ENCODE measurements around the gene EPS8L2.

The EPS8L2 gene

GRCh38 chr11:765802-766091 is 59.7 kb downstream of the EPS8L2 start:
- ChIA-PET POLR2A (no interaction called here), CTCF (interaction anchor here (0.7 to 2.7 kb wide), 9 partner anchors 8 to 247 kb away, joined by 3 to 11 read pairs (median 3); partner anchors contain the start of gene GATD1)

GRCh38 chr11:766106-766935 is 60.3 kb downstream of the EPS8L2 start:
- ChIA-PET CTCF (interaction anchor here (0.7 to 2.7 kb wide), 10 partner anchors 8 to 247 kb away, joined by 3 to 11 read pairs (median 4); partner anchors contain the start of gene GATD1), POLR2A (no interaction called here)
- TF ChIP-seq CTCF (IDR thresholded peaks at IDR 0.05; ENCODE audit: control extremely low read depth, extremely low read depth, low read depth, missing control alignments) = no peak
- no peak for DNase-seq (ENCODE audit: extremely low spot score)

More at GRCh38 chr11:765802-766091, 59.7 kb downstream of the EPS8L2 start:
- no peak for TF ChIP-seq CTCF (IDR thresholded peaks at IDR 0.05; ENCODE audit: control extremely low read depth, extremely low read depth, low read depth, missing control alignments)
- no peak for DNase-seq (ENCODE audit: extremely low spot score)

GRCh38 chr11:766936-767210 is 60.8 kb downstream of the EPS8L2 start:
- POLR2A ChIA-PET = no interaction called here
- no peak for DNase-seq (ENCODE audit: extremely low spot score)
- CTCF ChIA-PET = interaction anchor here (1.6 to 2.7 kb wide), 3 partner anchors 9 to 39 kb away, joined by 4 to 11 read pairs (median 7); partner anchors contain the start of gene GATD1
- no peak for TF ChIP-seq CTCF (IDR thresholded peaks at IDR 0.05; ENCODE audit: control extremely low read depth, extremely low read depth, low read depth, missing control alignments)

- POLR2A ChIA-PET = no interaction called here
- TF ChIP-seq CTCF (IDR thresholded peaks at IDR 0.05; ENCODE audit: control extremely low read depth, extremely low read depth, low read depth, missing control alignments) = no peak
- DNase-seq (ENCODE audit: extremely low spot score) = no peak
- CTCF ChIA-PET = interaction anchor here (1.6 to 2.7 kb wide), 2 partner anchors 9 to 39 kb away, joined by 4 to 7 read pairs; no protein-coding TSS in a partner anchor
Measured at GRCh38 chr11:767238-767637, 61.2 kb downstream of the EPS8L2 start.

GRCh38 chr11:769887-770641 is 64.0 kb downstream of the EPS8L2 start:
- POLR2A ChIA-PET = no interaction called here

More at GRCh38 chr11:769887-770641, 64.0 kb downstream of the EPS8L2 start:
- no peak for DNase-seq (ENCODE audit: extremely low spot score)
- no peak for TF ChIP-seq CTCF (IDR thresholded peaks at IDR 0.05; ENCODE audit: control extremely low read depth, extremely low read depth, low read depth, missing control alignments)
- CTCF ChIA-PET = no interaction called here

Measured in GM10248 (cell line).